Fibroblast of the conjunctiva (primary cell): ENCODE measurements around the gene DFFA.
"Not testable (repeated sequence)": the region's sequence is repeated elsewhere in the genome, so short reads cannot be mapped to it uniquely, and the experiment has no call there.

ENCODE experiments used
- DNase-seq: peaks from one replicate; pipeline ENCODE4 v3.0.0-alpha.2; 2010; ENCODE audit warnings: low read depth

DFFA gene

DNA sequence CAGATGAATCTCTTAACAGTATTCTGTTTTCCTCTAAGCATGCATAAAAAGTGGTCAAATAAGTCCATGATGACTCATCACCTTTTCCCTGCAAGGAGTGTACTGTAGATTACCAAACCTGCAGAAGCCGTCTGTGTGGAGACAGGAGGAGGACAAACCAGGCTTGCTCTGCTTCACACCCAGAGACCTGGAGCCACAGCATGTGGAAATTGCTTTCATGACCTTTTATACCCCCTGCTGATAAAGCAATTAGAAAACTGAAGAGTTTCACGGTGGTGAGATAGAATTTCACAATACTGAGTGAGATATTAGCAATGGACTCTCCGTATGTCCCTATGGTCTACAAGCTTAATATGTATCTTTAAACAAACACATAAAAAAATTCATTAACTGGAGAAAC is 13.1 kb downstream of the DFFA start:
- DNase-seq: peak; percentile 48

DNA sequence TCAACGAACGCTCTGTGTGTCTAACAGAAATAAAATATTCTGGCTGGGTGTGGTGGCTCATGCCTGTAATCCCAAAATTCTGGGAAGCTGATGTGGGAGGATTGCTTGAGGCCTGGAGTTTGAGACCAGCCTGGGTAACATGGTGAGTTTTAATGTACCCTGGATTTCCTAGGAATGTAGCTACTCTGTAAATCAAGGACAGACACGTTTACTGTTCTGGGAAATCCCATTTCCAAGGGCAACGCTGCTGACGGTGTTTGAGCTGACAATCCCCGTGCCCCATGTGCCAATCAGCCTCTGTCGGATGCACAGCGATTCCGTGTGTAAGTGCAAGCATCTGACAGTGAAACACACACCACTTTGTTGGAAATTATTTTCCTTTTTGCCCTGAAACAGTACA is 14.5 kb downstream of the DFFA start:
- DNase-seq: no peak

DNA sequence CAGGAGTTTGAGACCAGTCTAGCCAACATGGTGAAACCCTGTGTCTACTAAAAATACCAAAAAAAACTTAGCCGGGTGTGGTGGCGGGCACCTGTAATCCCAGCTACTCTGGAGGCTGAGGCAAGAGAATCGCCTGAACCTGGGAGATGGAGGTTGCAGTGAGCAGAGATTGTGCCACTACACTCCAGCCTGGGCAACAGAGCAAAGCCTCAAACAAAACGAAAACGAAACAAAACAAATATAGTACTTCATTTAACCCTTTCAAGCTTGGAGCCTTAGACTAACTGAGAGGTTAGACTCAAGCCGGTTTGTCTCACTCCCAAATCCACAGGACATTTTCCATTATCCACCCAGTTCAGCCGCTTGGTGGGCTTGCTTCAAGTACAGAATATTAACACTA is 14.9 kb downstream of the DFFA start:
- DNase-seq: not testable (repeated sequence)

DNA sequence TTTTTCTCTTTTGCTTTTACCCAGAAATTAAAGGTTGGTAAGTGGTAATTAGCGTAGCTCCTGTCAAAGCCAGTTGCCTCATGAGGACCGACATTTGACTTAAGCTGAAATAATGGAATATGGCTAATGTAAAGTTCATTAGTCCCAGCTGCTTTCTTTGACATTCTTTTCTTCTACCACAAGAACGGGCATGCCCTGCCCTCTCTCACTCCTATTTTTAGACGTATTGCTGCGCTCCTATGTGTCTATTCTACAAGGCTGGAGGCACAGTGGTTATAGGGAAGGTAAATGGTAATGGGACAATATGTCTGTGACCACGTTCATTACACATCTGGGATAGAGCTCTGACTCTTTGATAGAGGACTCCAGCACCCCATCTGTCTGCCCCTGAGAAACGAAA is 15.7 kb downstream of the DFFA start:
- no peak for DNase-seq

DNA sequence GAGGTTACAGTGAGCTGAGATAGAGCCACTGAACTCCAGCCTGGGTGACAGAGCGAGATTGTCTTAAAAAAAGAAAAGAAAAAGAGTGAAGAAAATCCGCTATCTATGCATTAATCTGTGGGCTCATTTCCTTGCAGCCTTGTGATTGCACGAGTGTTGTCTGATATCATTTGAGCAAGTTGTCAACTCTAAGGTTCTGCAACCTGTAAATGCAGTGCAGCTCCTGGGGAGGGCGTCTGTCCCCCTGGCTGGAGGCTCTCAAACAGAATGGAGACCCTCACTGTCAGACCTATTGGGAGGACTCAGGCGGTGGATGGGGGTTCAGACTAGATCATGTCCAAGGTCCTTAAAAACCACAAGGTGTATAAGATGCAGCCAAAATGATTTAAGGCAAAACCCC is 16.3 kb downstream of the DFFA start:
- no peak for DNase-seq

DNA sequence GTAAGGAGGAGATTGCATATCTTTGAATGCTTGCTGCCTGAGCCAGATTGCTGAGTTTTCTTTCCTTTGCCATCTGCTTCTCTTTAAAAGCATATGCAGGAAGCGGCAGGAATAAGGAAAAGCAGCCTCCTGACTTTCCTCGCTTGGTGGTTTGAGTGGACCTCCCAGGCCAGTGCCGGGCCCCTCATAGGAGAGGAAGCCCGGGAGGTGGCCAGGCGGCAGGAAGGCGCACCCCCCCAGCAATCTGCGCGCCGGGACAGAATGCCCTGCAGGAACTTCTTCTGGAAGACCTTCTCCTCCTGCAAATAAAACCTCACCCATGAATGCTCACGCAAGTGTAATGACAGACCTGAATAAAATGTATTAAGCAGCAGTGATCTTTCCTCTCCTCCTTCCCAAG is 21.0 kb downstream of the DFFA start:
- no peak for DNase-seq

DNA sequence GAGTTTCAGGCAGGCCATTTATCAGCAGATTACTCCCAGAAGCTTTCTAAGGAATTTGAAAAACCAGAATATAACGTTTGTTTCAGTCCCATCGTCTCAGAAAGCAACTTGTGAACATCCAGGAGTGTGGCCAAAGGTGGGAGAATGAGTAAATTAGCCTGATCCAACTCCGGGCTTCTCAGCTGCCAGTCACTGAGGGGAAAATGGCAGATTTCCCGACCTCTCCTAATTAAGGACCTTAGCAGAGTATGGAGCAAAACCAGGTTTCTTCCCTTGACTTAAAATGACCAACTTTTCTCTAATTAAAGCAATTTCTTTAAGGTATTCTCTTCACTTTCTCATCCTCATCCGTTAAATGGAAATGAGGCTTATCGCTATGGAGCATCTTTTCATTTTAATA is 21.5 kb downstream of the DFFA start:
- DNase-seq: no peak

DNA sequence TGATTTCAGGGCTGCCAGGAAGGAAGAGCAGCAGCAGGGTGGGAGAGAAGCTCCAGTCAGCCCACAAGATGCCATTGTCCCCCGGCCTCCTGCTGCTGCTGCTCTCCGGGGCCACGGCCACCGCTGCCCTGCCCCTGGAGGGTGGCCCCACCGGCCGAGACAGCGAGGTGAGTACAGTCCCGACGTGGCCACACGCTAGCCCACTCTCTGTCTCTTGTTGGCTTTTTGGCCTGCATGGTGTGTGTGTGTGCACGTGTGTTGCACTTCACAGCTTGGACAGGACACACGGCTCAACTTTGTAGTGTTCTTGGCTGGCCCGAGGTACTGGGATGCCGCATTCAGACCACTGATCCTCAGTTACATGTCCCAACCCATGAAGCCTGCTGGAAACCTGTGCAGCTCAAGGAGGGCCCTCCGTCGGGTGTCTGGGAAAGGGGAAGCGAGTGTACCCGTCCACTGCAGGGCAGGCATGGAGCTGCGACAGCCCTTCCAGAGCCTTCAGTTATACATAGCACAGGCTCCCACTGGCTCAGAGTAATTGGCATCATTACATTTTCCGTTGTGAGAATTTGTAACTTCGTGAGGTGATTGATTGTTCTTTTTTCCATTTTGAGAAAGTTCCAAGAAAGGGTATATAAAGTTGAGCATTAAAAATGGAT is 22.0 kb downstream of the DFFA start:
- no peak for DNase-seq

DNA sequence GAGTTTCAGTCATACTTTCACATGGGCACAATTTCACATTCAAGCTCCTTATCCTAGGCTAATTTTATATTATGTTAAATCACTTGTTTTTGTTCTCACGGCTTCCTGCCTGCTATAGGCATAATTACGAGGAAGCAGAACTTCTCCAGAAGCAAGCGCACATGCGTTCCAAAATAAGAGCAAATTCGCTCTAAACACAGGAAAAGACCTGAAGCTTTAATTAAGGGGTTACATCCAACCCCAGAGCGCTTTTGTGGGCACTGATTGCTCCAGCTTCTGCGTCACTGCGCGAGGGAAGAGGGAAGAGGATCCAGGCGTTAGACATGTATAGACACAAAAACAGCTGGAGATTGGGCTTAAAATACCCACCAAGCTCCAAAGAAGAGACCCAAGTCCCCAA is 22.6 kb downstream of the DFFA start, which contains the start of gene CORT:
CORT (plus strand) TSS at position 281 of the 400 bp plus-strand sequence. CDS start 193 bp downstream, outside the sequence.
- DNase-seq: no peak

DNA sequence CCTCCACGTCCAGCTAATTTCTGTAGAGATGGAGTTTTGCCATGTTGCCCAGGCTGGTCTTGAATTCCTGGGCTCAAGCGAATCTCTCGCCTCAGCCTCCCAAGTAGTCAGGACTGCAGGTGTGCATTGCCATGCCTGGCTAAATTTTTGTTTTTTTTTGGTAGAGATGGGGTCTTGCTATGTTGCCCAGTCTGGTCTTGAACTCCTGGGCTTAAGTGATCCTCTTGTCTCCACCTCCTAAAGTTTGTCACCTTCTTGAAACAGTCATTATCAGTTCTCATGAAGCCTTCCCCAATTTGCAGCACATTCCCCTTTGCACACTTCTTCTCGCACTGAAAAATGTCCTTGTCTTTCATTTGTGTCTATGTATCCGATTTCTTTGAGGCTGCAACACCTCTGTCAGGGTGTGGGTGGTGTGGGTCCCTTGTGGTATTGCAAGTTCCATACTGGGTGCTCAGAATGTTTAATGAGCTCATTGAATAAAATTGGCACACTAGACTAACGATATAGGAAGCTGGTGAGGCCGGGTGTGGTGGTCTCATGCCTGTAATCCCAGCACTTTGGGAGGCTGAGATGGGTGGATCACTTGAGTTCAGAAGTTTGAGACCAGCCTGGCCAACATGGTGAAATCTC is 25.4 kb downstream of the DFFA start:
- DNase-seq: no peak

DNA sequence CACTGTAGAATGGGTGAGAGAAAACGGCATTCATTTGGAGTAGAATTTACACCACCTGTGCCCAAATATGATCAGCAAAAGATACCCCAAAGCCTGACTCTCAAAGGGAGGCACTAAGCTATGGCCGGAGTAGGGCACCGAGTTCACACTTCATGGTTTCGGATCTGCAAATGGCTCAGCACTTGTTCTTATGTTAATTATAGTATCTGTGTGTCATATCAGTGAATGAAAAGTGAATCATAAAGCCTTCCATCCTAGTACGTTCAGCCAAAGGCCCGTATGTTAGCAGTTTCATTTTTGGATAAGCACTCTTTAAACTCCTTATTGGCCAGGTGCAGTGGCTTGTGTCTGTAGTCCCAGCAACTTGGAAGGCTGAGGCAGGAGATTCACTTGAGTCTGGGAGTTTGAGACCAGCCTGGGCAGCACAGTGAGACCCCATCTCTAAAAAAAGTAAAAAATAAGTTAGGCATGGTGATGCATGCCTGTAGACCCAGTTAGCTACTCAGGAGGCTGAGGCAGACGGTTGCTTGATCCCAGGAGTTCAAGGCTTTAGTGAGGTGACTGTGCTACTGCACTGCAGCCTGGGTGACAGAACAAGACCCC is 27.4 kb downstream of the DFFA start:
- no peak for DNase-seq

DNA sequence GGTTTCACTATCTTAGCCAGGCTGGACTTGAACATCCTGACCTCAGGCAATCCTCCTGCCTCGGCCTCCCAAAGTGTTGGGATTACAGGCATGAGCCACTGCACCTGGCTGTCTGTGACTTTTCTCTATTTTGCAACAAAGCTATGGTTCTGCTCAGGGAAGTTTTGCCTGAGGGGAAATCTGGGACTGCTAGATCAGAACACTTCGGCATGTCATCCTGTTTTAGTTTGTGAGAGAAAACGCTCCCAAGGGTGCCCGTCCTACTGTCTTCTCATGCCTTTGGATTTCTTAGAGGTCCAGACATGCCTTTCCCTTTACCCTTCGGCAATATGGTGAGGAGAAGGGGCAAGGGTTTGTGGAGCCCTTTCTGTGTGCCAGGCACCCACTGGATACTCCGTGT is 28.1 kb downstream of the DFFA start:
- DNase-seq: no peak

DNA sequence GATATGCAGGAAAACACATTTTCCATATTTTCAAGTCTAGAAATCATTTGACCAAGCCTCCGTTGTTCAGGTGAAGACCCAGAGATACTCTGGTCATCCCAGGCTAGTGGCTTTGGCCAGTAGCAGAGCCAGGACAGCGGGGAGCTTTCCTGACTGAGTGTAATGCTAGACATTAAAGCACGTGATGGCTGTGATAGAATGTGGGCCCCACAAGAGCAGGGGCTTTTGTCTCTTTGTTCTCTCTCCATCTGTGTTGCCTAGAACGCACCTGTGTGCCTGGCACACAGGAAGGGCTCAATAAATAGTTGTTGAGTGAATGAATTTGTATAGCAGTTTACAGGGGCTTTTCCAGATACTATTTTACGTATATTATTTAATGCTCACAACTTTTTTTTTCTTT is 31.5 kb downstream of the DFFA start:
- DNase-seq: no peak

DNA sequence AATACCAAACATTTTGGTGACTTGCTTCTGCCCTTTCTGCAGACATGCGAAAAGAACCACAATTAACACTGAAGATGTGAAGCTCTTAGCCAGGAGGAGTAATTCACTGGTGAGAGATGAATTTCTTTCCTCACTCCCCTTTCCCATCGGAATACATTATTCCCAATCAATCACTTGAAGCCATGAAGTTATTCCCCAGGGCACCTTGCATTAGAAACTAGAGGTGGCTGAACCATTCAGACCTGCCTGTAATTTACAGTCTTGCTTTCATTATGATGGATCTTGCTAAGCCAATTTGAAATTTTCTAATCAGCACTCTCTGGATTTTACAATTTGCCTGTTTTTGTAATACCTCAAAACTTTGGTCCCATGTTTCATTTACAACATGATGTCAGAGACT is 32.0 kb downstream of the DFFA start:
- no peak for DNase-seq

DNA sequence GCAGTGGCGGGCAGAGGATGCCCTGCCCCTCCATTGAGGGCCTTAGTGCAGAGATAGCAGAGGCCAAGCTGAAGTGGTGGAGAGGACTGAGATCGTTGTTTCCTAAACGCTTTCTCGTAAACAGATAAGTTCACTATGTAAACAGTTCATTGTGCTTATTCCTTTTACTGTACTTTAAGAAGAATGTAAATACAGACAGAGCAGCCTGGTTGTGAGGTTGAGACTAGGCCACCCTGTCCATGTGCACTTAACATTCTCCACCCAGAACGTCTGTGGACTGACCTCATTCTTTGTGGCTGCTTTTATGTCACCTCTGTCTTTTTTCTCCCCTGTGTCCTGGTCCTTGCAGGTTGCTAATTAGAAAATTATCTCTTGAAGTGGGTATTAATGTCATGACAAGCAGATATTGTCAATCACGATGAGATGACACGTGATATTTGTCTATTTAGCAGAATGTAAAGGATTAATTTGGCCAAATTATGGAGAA is 33.6 kb downstream of the DFFA start:
- DNase-seq: no peak

DNA sequence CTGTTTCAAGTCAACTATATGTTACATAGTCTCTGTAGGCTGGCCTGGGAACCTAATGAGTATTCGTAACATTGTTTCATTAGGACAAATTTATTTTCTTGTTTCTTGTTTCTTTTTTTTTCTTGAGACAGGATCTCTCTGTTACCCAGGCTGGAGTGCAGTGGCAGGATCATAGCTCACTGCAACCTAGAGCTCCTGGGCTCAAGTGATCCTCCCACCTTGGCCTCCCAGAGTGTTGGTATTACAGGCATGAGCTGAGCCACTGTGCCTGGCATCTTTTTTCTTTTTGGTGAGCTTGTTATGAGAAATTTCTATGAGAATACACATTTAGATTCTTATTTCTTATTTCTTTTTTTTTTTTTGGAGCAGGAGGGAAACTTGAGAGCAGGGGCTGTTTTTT is 35.3 kb downstream of the DFFA start:
- DNase-seq: no peak

DNA sequence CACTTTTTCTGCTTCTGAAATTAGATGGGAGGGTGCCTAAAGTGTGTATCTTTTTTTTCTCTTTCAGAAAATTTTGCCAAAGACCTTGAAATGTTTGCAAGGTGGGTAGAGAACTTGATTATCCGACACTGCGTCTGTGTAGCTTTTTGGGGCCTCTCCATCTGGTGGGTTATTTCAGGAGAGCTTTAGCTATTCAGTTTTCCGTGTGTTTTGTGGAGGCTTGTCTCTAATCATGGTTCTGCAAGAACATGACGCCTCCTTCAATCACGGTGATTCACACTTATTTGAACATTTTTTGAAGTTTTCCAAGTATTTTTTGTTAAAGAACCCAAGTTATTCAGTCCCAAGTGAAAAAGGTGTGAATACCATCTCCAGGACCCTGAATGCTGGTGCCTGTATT is 37.7 kb downstream of the DFFA start:
- no peak for DNase-seq

DNA sequence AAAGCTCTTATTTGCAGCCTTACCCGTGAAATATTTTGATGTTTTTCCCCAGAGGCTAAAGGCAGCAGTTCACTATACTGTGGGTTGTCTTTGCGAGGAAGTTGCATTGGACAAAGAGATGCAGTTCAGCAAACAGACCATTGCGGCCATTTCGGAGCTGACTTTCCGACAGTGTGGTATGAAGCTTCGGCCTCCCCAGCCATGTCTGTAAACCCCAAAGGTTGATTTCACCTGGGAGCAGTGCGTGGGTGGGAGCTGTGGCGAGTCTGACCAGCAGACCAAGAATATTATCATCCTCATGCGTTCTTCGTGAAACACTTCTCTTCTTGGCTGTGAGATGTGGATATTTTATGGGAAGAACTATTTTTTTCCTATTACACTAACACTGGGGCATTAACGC is 38.5 kb downstream of the DFFA start:
- DNase-seq: no peak

DNA sequence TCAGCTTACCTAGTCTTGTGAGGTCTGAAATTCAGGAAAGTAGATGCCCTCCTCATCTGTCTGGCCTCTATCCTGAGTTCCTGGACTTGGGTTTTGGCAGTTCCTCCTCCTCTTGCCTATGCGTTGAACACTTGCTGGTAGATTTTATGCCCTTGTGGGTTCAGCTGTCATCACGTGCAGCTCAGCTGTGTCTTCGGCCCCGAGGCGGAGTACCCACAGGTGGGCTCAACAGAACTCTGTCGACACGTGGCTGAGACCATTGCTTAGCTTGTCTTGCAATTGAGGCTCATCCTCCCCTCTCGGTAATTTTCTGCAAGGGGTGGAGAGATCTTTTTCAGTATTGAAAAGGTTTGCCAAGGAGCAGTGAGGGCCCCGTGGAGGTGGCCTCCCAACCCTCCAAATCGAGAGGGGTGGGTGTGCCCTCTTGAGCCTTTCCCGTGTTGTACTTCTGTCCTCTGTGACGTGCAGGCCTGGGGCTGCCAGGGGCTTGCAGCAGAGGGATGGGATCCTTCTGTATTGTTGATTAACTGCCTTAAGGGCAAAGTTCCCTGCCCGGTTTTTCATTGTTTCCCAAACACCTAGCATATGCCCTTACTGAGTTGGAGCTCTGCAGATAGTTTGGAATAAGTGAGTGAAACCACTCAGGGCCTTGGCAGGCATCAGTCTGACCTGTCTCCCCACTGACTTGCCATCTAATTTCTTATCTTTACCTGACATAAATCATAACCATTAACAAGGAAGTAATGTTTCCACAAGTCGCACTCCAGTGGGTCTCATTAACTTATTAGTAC is 39.2 kb downstream of the DFFA start:
- no peak for DNase-seq

DNA sequence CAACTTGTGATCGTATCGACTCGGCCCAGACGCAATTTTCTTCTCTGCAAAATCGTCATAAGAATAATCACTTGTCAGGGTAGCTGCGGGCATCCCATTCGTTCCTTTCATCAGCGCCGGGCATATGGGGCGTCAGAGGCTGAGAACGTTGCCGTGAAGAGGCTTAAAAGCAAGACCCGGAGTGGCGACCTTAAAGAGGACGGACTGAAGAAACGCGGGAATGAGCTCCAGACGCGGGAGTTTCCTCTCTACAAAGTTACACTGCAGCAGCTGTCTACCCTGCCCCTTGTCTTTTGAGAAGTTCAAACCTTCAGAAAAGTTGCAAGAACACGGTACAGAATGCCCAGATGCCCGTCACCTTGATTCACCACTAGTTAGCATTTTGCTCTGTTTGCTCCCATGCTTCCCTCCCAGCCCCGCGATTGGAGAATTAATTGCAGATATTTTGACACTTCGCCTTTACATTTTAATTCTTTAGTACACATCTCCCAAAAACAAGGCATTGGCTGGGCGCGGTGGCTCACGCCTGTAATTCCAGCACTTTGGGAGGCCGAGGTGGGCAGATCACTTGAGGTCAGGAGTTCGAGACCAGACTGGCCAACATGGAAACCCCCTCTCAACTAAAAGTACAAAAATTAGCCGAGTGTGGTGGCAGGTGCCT is 41.1 kb downstream of the DFFA start:
- no peak for DNase-seq

DNA sequence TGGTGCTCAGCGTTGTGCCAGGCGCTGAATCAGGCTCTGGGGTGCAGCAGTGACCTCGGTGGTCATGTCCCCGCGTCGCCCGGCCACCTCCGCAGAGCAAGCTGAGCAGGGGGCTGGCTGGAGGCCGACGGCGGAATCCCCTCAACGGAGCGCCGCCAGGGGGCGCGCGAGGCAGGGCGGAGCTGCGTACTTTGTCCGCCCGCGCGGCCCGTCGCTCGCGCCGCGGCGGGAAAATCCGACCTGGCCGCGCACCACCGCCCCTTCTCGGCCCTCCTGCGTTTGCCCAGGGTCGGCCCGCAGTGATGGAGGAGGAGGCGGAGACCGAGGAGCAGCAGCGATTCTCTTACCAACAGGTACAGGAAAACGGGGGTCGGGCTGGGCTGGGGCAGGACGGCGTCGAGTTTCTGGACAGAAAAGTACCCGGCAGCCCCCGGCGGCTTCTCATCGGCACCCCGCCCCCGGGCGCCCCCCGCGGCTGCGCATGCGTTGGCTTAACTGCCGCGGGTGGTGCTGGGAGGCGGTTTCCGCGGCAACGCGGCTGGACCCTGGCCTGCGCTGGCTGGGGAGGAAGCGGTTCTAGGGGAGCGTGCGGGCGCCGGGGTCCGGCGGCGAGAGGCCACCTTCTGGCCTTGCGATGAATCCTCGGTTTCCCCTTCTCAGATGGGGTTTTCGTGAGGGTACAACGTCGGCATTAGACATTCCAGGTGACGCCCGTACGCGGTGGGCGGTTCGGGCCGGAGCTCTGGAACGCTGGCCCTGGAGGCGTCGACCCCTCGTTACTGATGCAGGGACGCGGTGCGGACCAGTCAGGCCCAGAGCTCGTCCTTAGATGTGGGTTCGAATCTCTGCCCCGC is 41.9 kb downstream of the DFFA start, which contains the start of gene CENPS:
CENPS (plus strand) TSS at position 218 of the 854 bp plus-strand sequence; CDS start at position 303, 85 bp downstream.
- DNase-seq: peak; percentile 72
